Measurements from ENCODE around the gene CD151. TPM values are rescaled to one million over a fixed set of nuclear protein-coding genes. Genes with fewer than 3 reads are reported as not detected.

CD151 gene
- total RNA-seq, result 919 and 948 TPM in 2 replicates

DNA sequence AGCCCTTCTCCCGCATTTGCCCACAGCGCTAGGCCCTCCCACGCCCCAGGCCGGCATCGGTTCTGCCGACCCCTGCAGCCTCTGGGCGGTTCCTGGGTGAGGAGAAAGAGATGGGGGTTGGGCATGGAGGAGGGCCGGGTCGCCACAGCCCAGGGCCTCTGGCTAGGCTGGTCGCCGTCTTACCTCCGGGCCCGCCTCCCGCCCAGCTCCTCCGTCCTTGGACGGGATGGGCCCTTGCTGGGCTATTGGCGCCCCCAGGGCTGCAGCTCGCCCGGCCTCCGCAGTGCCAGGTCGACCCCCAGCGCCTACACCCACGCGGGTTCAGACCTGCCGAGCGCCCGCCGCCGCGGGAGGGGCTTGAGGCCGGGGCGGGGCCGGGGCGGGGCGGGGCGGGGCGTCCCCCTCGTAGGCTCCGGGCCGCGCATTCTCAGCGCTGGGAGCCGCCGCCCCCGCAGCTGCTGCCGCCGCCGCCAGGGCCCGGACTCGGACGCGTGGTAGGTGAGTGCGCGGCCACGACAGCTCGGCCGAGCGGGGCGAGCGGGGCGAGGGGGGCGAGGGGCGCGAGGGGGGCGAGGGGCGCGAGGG is at the start of gene CD151:
TSS of gene CD151 (plus strand) at position 424 of the 585 bp plus-strand sequence. CDS start 3,118 bp downstream, outside the sequence.

DNA sequence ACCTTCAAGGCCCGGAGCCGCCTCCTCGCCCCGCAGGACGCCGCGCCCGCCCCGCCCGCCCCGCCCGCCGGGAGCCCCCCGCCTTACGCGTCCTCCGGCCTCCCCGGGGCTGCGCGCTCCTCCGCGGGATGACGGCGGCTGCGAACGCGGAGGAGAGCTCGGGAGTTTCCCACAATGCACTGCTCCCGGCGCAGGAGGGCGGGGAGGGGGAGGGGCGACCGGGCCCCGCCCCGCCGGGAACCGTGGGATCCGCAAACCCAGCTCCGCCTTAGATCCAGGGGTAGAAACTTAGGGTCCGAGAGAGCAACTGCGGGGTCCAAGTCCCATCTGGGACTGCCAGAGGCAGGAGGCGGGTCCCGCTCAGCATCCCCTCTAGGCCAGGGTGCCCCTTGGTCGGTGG is 42.8 kb upstream of the CD151 start, which contains the start of gene CEND1:
TSS of gene CEND1 (minus strand) at position 148 of the 400 bp plus-strand sequence. CDS start 1,514 bp downstream, outside the sequence.

DNA sequence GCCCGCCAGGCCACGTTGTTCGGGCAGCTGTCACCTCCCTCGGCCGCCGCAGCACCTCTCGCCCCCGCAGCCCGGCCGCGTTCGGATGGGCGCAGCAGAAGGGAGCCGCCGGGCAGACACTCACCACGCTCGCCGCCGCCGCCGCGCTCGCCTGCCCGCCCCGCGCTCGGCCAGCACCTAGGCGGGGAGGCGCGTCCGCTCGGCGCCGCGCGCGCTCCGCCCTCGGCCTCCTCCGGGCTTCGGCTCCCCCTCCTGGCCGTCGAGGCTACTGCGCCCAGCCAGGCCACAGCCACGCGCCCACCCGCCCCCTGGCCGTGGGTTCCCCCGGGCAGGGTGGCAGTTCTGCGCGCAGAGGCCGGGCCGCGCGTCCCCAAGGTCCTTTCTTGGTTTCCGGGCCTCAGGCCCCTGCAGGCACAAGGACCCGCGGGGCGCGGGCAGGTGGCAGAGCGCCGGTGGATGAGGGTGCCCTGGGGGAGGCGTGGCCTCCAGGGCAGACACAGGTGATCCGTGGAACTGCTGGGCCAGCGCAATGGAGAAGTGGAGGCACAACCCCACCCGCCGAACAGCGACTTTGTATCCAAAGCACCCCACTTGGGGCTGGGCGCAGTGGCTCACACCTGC is 34.5 kb upstream of the CD151 start, which contains the start of gene SLC25A22:
TSS of gene SLC25A22 (minus strand) at position 189 of the 621 bp plus-strand sequence. CDS start 3,275 bp downstream, outside the sequence.

DNA sequence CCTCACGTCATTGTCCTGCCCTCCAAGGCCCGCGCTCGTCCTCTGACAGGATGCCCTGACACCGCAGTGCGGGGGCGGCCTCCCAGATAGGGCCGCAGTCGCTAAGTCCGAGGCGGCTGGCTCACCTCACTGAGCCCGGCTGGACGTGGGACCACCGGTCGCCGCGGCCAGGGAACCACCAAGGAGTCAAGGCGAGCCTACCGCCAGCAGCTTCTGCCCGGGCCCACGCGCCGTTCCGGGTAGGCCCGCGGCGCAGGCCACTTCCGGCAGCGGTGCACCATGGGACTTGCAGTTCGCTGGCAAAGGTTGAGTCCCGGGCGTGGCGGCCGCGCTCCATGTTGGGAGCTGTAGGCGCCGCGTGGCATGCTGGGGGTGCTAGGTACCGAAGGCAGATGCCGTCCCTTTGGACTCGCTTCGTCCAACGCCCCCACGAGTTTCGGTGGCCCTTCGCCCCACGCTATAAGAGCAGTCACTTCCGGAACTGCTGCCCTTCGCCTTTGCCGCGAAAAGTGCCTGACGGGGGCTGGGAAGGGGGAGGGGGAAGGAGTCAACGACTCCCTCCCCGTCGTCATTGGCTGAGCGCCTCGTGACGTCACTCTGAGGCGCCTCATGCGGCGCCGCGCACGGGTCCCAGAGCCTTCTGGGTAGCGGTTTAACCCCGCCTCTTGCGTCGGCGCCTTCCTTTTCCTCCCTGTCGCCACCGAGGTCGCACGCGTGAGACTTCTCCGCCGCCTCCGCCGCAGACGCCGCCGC is 23.3 kb upstream of the CD151 start, which contains the start of gene RPLP2:
TSS of gene RPLP2 (plus strand) at position 681 of the 753 bp plus-strand sequence. CDS start 268 bp downstream, outside the sequence.

DNA sequence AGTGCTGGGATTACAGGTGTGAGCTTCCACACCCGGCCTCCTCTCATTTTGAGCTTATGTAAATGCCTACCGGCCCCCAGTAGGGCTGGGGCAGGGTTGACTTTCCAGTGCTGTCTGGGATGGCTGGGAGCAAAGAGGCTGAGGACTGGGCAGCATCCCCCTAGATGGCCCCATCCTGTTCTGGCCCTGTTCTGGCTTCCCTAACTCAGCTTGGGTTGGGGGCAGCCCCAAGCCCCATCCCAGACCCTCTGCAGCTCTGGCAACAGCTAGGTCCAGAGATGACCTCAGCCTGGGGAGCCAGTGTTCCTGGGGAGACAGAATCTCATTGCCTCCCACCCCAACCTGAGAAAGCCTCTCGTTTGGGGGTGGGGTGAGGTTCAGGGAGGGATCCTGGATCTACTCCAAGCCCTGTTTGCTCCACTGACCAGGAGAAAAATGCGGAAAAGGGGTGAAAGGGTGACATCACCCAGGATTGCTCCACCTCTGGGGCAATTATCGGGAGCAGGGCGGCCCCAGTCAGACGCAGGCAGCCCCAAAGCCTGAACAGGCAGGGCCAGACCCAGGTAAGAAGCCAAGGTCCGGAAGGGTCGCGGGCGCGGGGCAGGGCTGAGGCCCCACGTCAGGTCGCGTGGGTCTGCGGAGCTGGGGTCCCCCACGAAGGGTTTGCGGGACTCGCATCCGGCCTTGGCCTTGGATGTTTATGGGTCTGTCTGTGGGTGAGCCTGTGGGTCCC is 14.2 kb upstream of the CD151 start, which contains the start of gene PNPLA2:
TSS of gene PNPLA2 (plus strand) at position 519 of the 733 bp plus-strand sequence. CDS start 805 bp downstream, outside the sequence.

DNA sequence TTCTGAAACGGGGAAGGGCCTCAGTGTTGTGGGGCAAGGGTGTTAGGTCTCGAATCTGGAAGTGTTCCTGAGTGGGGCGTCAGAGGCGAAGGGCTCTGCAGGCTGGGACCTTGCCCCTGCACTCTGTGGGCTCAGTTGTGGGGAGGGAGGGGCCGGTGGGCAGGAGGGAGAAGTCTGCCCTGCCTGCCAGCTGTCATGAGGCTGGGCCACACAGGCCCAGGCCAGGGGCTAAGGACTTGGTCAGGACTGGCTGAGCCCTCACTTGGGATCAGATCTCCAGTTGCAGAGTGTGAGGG is 4.9 kb upstream of the CD151 start, which contains the start of gene CRACR2B:
TSS of gene CRACR2B (plus strand) at position 23 of the 296 bp plus-strand sequence. CDS start 689 bp downstream, outside the sequence.

DNA sequence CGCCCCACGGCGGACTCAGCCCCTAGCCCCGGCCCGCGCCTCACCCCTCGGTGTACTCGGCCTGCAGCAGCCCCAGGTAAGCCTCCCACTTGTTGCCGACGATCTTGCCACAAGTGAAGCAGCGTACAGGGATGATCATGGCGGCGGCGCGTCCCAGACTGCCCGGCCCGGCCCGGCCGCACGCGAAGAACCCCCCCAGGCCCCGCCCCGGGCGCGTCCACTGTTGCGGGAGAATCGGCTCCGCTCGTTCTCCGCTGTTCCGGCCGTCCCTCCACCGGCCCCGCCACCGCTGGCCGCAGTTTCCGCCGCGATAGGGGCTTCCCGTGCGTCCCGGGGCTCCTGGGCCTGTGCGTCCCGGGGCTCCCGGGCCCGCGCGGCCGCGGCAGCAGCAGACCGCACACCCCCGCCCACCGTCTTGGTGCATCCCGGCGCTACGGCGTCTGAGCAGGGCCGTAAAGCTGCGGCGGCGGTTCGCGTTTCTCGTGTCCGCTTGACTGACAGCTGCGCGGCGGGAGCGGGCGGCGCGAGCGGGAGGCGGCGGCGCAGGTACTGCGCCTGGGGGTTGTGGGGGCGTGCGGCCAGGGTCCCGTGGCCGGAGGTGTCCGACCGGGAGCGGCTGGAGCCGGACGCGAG is 9.7 kb downstream of the CD151 start, which contains the start of the genes POLR2L and TSPAN4:
TSS of gene POLR2L (minus strand) at position 160 of the 633 bp plus-strand sequence. CDS start at position 139, 21 bp downstream.
TSS of gene TSPAN4 (plus strand) at position 483 of the 633 bp plus-strand sequence. CDS start 7,453 bp downstream, outside the sequence.

Other genes with a start within 250 kb of the CD151 start
- 24.3 and 35.4 TPM in 2 replicates for gene IRF7, start 217.0 kb upstream of the CD151 start, total RNA-seq
- gene CDHR5, start 208.0 kb upstream of the CD151 start, total RNA-seq, result under 0.01 and 3.9 TPM in 2 replicates
- gene SCT, start 205.8 kb upstream of the CD151 start, total RNA-seq, result 3.5 TPM in 1 of 2 replicates, not detected in the other
- not detected in 2 replicates for gene DRD4, start 195.7 kb upstream of the CD151 start, total RNA-seq
- gene DEAF1, start 137.7 kb upstream of the CD151 start, total RNA-seq, result 52.5 and 78.3 TPM in 2 replicates
- 12.2 and 45.6 TPM in 2 replicates for gene TMEM80, start 137.1 kb upstream of the CD151 start, total RNA-seq
- 104 and 173 TPM in 2 replicates for gene EPS8L2, start 126.7 kb upstream of the CD151 start, total RNA-seq
- 179 and 256 TPM in 2 replicates for gene TALDO1, start 85.5 kb upstream of the CD151 start, total RNA-seq
- 36.2 and 64.3 TPM in 2 replicates for gene GATD1, start 55.5 kb upstream of the CD151 start, total RNA-seq
- 0.38 TPM in 1 of 2 replicates, not detected in the other for gene CEND1, start 42.9 kb upstream of the CD151 start, total RNA-seq
- 16.7 and 25.6 TPM in 2 replicates for gene SLC25A22, start 34.7 kb upstream of the CD151 start, total RNA-seq
- gene PIDD1, start 27.7 kb upstream of the CD151 start, total RNA-seq, result 17.7 and 21.0 TPM in 2 replicates
- gene RPLP2, start 23.0 kb upstream of the CD151 start, total RNA-seq, result 1,149 and 1,462 TPM in 2 replicates
- 26.4 and 49.6 TPM in 2 replicates for gene PNPLA2, start 14.0 kb upstream of the CD151 start, total RNA-seq
- 5.7 and 20.4 TPM in 2 replicates for gene CRACR2B, start 5.0 kb upstream of the CD151 start, total RNA-seq
- 256 and 373 TPM in 2 replicates for gene POLR2L, start 9.6 kb downstream of the CD151 start, total RNA-seq
- 167 and 224 TPM in 2 replicates for gene TSPAN4, start 9.9 kb downstream of the CD151 start, total RNA-seq
- 84.4 and 96.6 TPM in 2 replicates for gene CHID1, start 77.9 kb downstream of the CD151 start, total RNA-seq
- 56.2 and 89.5 TPM in 2 replicates for gene AP2A2, start 92.9 kb downstream of the CD151 start, total RNA-seq
- not detected in 2 replicates for gene MUC6, start 203.8 kb downstream of the CD151 start, total RNA-seq
- not detected in 2 replicates for gene MUC2, start 241.9 kb downstream of the CD151 start, total RNA-seq

Measured in mesangial cell (primary cell).